RPMI7951 (cell line): ENCODE results near the gene ZNF280C. TPM values are rescaled to one million over a fixed set of nuclear protein-coding genes. Genes with fewer than 3 reads are reported as not detected.
"Not testable (repeated sequence)": the region's sequence is repeated elsewhere in the genome, so short reads cannot be mapped to it uniquely, and the experiment has no call there.

Experiments used
- DNase-seq: peaks from one replicate; pipeline ENCODE4 v3.0.0-alpha.2; 2012; ENCODE audit warnings: low read depth
- total RNA-seq: library from RNA; depleted of rRNA; stranded (reverse); fragments of >200 nt; shearing (Covaris generic); gene quantifications from 2 replicates; pipeline ENCODE4 v1.2.3, GENCODE V29; 2014; rRNA removed

ZNF280C gene, protein sequence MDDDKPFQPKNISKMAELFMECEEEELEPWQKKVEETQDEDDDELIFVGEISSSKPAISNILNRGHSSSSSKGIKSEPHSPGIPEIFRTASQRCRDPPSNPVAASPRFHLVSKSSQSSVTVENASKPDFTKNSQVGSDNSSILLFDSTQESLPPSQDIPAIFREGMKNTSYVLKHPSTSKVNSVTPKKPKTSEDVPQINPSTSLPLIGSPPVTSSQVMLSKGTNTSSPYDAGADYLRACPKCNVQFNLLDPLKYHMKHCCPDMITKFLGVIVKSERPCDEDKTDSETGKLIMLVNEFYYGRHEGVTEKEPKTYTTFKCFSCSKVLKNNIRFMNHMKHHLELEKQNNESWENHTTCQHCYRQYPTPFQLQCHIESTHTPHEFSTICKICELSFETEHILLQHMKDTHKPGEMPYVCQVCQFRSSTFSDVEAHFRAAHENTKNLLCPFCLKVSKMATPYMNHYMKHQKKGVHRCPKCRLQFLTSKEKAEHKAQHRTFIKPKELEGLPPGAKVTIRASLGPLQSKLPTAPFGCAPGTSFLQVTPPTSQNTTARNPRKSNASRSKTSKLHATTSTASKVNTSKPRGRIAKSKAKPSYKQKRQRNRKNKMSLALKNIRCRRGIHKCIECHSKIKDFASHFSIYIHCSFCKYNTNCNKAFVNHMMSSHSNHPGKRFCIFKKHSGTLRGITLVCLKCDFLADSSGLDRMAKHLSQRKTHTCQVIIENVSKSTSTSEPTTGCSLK
- 2.8 and 4.1 TPM in 2 replicates for total RNA-seq

DNA sequence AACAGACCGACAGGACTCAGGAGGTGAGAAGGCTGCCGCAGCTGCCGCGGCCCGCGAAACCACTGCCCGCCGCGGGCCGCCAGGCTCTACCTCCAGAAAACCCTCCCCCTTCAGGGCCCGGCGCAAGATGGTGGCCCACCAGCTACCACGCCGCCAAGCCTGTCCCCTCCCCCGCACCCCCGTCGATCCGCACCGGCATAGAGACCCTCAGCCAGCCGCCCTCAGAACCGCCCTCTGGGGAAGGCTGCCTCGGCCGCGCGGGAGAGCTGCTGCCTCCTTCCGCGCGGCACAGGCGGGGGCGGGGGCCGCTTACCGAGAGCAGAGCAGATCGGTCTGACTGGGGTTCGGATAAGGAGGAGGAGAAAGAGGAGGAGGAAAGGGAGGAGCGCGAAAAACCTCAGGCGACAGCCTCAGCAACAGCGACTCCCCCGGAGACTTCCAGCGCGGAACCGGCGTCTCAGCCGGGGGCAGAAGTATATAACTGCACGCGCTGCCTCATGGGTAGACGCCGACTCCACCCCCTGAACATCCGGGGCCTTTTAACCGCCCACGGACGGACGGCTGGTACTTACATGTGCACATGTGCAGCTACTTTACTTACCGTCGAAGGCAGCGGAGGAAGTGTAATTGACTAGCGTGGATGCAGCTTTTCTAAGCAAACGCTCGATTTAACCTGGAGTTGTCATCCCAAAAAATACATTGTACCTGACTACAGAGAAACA lies at the start of gene ZNF280C:
Gene ZNF280C (minus strand): TSS at position 451 of the 722 bp plus-strand sequence. CDS start 8,450 bp downstream, outside the sequence.
- DNase-seq: peak; percentile 89

DNA sequence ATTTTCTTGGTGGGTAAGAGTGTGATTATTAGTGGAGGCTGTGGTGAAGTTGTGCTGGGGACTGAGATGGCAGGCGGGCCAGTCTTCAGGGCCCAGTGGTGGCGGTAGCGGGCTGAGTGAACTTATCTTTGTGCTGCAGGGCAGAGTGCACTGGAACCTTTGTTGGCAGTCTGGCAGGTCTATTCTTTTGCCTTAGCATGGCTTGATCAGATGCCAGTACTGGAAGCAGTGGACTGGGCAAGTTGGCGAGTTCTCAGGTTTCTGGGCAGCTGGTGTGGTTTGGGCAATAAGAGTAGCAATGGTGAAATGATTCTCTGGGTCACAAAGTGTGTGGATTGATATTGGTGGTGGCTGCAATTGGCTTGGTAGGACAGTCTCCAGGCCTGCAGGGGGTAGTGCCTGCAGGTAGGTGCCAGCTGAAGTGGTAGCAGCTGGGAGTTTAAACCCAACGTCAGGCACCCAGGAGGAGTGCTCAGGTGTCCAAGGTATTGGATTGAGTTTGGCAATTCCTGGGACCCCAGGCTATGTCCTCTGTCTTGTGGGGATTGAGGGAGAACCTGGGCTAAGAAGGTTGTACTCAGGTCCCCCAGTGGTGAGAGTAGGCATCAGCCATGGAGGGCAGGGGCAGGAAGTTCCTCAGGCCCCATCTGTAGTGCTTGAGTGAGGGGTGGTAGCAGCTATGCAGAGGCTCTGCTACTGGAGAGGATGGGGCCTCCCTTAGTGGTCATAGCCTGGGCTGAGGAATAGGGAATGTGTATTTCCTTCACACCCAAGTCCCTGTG lies 36.1 kb upstream of the ZNF280C start:
- no peak for DNase-seq

DNA sequence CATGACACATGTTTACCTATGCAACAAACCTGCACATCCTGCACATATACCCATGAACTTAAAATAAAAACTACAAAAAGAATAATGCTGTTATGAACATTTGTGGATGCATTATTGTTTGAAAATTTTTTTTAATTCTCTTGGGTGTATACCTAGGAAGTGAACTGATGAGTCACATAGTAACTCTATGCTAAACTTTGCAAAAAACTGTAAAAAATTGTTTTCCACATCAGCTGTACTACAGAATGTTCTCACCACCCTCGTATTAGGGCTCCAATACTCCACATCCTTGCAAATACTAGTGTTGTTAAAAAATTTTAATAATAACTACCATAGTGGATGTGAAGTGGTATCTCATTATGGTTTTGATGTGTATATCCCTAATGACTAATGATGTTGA lies 33.3 kb upstream of the ZNF280C start:
- no peak for DNase-seq

DNA sequence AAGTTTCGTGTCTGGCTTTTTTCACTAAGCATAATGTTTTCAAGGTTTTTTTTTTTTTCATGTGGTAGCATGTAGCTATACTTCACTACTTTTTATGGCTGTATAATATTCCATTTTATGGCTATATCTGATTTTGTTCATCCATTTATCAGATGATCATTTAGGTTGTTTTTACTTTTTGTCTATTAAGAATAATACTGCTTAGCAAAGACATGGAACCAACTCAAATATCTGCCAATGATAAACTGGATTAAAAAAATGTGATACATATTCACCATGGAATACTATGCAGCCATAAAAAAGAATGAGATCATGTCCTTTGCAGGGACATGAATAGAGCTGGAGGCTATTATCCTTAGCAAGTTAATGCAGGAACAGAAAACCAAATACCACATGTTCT lies 32.7 kb upstream of the ZNF280C start:
- DNase-seq: no peak

DNA sequence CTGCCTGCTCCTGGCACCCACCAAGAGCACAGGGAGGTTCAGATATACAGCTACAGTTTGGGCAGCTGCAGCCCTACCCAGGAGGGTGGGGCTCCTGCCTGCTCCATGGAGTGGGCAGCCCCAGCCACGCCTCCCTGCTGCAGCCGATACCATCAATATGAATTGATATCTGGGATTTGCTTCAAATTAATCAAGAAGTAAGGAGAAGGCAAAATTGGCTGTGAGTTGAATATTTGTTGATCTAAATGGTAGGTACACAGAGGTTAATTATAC lies 31.2 kb upstream of the ZNF280C start:
- no peak for DNase-seq

DNA sequence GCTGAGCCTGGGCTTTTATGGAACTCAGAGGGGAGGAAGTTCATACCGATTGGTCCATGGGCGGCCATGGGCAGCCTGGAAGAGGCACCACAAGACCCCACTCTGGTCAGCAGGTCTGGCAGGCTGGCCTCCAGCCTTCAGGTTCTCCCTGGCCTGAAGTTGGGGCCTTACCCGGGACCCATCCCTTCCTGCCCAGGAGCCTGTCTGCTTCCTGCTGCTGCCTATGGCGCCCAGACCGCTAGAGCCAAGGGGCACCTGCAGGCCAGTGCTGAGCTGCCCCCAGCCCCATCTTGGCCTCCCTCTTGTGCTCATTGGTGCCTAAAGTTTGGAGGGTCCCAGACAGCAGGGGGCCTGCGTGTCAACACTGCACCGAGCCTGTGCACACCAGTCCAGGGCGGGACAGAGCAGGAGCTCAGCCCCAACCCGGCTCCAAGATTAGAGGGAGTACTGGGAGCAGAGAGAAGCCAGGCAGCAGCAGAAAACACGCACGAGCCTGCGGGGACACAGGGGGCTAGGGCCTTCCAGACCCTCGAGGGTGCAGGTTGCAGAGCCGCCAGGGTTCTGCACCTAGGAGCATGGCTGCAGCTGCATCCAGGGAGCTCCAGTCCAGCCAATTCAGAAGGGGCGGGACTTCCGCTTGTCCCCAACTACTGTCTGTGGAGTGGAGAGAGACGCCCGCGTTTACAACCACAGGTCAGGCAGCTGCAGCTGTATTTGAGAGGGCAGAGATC lies 30.7 kb upstream of the ZNF280C start:
- peak; percentile 34 for DNase-seq

DNA sequence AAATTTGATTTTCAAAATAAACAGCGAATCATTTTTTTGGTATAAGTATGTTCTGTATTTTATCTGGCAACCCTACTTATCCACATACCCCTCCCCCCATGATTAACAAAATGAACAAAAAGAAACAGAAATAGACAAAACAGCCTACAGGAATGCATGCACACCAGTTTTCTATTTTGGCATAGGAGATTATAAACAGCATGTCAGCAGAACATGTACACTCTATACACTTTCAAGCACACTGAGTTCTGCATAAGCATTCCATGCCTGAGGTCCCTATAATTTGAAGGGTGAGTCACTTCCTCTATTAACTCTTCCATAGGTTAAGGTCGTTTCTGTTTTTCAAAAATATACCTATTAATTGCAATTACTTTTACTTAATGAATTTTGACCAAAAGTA lies 28.0 kb upstream of the ZNF280C start:
- DNase-seq: no peak

DNA sequence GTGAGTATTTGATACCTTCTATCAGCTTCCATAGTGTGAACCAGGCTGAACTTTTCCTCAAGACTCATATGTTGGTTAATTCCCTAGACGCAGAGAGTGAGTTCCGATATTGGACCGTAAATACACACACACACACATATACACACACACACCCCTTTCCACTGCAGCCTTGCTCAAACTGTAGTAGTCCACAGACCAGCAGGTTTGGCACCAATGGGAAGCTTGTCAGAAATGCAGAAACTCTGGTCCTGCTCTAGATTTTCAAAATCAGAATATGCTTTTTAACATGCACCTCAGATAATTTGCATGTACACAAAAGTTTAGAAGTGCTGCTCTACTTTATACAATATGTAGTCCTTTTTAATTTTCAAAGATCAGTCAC lies 27.6 kb upstream of the ZNF280C start:
- DNase-seq: no peak

DNA sequence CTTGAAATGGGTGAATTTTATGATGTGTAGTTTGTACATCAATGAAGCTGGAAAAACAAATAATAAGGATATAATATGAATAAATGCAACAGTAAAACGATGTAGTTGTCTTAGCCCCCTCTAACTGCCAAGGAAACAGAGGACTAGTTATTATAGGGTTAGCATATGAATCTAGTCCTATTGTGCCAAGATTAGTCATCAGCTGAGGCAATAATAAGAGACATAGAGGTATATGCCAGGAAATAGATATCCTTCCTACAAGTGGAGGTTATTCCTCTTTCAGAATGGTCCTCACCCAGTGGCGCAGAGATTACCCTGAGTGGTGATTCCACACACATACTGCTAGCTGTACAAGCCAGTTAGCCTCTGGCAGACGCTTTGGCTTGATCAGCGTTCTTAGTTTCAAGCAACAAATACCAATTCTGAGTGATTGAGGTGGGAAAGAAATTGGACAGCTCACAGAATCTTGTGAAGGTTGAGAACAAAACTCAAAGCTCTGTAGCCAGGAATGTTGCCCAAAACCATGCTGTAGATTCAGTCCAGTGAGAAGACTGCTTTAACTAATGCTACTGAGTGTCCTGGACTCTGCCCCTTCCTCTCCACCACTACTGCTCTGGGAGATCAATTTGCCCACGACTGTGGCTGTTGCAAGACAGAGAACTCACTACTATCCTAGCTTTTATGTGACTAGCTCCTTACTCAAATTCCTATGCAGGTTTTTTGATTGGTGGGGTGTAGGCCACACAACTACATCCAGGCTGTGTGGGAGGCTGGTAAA lies 27.0 kb upstream of the ZNF280C start:
- no peak for DNase-seq

DNA sequence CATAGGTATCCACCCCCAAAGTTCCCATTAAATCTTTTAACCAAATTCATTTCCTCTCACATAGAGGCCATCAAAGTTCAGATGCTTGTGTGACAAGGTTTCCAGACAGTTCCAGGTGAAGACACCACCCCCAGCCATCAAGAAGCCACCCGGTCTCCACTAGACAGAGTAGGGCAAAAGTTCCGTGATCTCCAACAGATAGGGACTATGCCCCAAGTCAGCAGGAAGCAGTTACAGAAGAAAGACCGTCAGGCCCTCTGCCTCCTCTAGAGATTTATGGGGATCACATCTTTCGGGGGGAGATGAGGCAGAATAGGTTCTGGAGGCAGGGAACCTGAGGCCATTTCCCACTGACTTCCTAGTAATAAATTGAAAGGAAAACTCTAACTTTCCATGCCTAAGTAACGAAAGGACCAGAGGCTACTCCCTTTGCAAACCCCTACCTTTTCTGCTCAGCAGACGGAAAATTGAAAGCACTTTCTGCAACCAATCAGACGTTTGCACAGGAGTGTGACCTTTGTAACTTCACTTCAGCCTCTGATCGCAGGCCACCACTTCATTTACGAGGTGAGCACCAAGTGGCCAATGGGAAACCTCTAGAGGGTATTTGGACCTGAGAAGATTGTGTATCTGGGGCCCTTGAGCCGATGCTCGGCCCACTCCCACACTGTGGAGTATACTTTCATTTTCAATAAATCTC lies 18.5 kb upstream of the ZNF280C start:
- DNase-seq: no peak

DNA sequence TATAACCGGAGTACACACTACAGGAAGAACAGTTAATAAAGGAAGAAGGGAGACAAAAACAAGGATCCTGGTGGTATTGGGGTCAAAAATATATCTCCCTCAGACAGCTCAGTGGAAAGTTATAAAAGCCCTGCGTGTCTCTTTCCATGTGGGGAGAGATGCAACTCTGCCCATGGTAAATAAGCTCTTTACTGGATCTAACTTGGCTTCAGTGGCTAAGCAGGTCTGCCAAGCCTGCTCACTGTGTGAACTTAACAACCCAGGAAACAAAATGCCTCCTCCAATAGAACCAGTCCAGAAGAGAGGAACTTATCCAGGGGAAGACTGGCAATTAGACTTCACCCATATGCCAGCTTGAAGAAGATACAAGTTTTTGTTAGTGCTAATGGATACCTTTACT lies 17.0 kb upstream of the ZNF280C start:
- DNase-seq: no peak

DNA sequence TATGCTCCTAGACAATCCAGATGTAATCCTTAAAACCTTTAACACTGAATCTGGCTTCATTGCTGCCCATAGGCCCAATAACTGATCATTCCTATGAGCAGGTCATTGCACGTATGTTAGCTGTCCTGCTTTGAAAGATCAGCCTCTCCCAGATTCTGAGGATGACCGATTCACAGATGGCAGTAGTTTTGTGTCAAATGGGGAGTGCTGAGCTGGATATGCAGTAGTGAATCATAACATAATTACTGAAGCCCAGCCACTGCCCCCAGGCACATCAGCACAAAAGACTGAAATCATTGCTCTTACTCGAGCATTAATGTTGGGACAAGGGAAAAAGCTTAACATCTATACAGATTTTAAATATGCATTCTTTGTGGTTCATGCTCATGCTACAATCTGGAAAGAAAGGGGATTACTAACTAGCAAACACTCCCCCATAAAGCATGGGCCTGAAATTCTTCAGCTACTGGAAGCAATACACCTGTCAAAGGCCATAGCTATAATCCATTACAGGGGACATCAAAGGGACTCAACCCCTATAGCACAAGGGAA lies 16.4 kb upstream of the ZNF280C start:
- DNase-seq: peak; percentile 48

DNA sequence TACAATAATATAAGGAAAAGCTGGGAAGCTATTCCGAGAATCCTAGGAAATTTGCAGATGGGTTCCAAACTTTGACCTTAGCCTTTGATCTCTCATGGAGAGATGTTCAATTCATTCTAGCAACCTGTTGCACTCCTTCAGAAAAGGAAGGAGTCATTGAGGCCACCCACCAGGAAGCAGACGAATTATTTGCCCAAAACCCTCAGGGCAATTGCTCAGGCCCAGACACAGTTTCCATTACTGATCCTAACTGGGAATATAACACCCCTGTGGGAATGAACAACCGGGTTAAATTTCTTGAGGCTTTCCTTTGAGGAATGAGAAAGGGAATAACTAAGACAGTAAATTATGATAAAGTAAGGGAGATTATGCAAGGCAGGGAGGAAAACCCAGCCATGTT lies 13.5 kb upstream of the ZNF280C start:
- no peak for DNase-seq

DNA sequence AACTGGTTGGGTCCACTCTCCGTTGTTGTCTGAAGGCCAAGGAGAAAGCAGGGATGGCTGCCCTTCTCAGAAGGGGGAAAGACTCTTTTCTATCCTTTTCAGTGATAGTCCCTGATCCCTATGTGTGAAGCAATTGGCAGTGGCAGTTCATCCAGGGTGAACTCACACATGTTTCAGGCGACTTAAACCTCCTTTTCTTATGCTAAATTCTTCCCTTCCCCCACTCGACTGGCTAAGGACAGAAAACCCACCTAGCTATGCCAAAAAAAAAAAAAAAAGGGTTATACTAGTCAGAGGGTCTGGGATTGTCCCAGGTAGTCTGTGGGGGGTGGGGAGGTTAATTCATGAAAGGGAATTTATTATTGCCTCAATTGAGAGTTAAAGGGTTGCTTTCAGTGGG lies 12.2 kb upstream of the ZNF280C start:
- DNase-seq: no peak

DNA sequence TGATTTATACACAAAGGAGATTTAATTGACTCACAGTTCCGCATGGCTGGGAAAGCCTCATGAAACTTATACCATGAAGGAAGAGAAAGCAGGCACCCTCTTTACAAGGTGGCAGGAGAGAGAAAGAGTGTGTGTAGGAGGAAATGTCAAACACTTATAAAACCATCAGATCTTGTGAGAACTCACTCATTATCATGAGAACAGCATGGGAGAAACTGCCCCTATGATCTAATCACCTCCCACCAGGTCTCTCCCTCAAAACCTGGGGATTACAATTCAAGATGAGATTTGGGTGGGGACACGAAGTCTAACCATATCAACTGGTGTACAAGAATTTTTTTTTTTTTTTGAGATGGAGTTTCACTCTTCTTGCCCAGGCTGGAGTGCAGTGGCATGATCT lies 3.6 kb upstream of the ZNF280C start:
- not testable (repeated sequence) for DNase-seq

DNA sequence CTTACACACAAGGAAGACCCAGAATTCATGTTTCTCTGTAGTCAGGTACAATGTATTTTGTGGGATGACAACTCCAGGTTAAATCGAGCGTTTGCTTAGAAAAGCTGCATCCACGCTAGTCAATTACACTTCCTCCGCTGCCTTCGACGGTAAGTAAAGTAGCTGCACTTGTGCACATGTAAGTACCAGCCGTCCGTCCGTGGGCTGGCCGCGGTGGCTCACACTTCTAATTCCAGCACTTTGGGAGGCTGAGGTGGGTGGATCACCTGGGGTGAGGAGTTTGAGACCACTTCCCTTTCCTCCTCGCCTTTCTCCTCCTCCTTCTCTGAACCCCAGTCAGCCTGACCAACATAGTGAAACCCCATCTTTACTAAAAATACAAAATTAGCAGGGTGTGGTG lies 692 bp upstream of the ZNF280C start:
- DNase-seq: not testable (repeated sequence)

DNA sequence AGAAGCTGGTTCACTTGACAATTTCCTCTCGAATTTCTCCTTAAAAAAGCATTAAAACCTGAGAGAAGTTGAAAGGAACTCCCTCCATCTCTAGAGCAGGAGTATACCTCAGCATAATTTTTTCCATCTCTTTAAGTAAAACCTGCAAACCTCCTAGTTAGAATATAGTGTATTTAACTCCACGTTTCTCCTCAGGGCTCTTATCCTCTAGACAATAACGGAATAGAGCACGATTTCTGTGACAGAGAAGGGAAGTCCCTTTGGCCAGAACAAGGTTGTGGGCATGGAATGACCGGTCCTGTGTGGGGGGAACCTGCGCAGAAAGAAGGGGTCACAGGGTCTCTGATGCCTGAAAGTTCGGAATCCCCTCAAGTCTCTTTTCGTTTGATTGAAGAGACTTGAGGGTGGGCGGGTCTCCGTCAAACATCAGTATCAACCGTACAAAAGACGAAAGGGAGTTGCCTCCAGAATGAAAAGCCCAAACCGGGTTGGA lies 697 bp downstream of the ZNF280C start:
- no peak for DNase-seq

DNA sequence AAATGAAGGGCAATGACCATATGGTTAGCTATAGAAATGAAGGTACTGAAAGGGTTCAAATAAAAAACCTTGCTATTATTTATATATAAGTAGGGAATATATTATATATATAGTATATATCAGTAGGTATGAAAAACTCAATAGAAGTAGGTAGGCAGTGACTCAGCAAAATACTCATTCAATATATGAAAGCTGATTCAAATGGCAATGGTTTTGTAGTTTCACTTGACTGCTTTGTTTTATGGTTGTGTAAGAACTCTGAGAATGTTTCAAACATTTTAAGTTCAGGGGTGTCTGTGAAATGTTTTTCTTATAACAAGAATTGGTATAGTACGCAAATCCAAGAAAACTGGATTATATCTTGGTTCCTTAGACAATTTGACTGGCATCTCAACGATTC lies 4.1 kb downstream of the ZNF280C start:
- DNase-seq: no peak

DNA sequence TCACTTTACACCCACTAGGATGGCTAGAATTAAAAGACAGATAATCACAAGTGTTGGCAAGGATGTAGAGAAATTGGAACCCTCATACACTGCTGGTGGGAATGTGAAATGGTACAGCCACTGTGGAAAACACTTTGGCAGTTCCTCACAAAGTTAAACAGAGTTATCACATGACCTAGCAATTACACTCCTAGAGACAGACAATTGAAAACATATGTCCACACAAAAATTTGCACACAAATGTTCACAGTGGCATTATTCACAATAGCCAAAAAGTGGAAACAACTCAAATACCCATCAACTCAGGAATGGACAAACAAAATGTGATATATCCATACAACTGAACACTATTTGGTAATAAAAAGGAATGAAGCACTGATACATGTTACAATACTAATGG lies 5.7 kb downstream of the ZNF280C start:
- DNase-seq: peak; percentile 24
